GM18909 (cell line): ENCODE results near the gene TNS3.
A peak's percentile ranks its signal among the peaks of the same experiment; 100 is the strongest.

Experiments
- ATAC-seq: cut with Tn5 transposase; IDR thresholded peaks from one replicate; pipeline ENCODE4 v1.9.1; 2021; ENCODE audit warnings: mild to moderate bottlenecking; ENCODE audit not compliant: unreplicated experiment, poor library complexity

Gene TNS3

DNA sequence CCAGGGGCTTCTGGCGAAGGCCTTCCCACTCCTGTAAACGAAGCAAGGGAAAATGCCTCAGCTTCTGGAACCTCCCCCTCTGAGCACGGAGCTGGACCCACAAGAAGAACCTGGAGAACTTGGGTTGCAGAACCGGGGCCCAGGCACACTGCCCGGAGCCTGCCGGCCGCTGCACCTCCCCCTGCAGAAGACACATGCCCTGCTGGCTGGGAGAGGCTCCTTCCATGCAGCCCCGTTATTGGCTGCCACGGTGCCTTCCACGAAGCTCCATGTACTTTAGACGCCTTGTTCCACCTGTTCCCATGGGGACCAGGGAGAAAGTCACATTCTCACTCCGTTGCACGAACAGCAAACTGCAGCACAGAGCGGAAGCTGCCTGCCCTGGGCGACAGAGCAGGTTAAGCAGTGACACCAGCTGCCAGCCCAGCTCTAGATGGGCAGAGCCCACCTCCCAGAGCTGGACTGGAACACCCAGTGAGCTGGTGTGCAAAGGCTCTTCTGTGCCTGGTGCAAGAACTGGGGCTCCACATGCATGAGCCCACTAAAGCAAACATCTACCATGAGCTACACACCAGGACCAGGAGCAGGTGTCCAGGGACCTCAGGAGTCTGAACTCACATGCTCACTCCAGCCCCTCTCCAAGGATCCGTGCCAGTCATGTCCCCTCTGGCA is 70.1 kb downstream of the TNS3 start:
- no peak for ATAC-seq

GRCh38 chr7:47510786-47511185 is 71.1 kb downstream of the TNS3 start:
- no peak for ATAC-seq

DNA sequence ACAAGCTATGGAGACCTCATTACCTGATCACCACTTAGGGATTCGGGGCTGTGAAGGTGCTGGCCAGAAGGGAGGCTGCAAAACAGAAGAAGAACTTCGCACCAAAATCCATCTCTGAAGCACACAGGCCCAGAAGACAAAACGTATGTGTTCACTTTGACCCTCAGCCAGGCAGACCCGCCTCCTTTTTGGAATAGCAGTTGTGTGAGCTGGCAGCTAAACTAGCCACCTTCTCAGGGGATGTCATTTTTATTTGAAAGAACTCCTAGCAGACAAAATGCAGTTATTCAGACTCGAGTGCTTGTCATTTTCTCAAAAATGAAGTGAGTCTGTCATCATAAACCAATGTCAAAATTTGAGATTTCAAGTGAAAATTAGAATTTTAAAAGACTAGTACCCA is 71.7 kb downstream of the TNS3 start:
- no peak for ATAC-seq

DNA sequence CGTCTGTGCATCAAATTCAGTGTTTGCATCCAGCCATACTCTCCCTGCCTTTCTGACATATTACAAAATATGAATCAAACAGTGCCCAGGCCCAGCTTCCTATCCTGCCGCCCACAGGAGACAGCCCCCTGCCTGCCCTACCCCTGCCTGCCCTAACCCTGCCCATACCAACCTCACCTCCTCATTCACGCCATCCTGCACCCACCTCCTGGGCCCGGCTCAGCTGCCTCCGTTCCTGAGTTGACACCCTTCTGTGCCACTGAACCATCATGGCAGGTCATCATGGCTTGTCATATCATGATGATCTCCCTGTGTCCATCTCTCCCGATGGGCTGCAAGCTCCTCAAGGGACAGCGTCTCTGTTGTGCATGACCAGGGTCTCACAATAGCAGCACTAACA is 72.3 kb downstream of the TNS3 start:
- ATAC-seq = no peak

DNA sequence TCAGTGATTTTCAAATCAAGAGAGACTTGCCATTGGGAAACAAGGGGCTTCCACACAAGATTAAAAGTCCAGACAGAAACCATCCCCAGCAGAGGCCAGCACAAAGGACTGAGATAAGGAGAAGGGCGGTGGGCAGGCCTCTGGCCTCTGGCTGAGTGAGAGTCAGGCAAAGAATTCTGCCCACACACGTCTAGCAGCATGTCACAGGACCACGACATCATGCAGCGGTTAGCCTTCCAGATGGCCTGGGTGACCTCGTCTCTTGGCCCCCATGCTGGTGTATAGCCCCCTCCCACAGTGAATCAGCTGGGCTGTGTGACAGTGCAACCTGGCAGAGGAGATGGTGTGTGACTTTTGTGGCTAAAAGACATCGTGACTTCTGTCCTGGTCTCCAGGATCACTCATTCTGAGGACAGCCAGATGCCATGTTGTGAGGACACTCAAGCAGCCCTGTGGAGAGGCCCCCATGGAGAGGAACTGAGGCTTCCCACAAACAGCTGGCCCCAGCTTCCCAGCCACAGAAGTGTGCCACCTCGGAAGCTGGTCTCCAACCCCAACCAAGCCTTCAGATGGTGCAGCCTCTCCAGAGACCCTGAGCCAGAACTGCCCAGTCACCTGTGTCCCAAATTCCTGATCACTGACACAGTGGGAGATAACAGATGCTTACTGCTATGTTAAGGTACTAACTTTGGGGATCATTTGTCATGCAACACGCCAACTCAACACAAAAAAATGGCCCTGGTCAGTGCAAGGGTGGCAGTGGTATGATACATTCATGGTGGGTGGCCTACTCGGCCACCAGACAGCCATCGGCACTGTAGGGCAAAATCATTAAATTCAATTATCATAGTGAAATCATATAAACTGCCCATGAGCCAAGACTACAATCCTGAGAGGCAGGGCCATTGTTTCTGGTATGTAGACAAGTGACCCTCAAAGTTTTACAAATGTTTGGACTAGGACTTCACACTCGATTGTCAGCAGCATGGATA is 73.2 kb downstream of the TNS3 start:
- no peak for ATAC-seq

DNA sequence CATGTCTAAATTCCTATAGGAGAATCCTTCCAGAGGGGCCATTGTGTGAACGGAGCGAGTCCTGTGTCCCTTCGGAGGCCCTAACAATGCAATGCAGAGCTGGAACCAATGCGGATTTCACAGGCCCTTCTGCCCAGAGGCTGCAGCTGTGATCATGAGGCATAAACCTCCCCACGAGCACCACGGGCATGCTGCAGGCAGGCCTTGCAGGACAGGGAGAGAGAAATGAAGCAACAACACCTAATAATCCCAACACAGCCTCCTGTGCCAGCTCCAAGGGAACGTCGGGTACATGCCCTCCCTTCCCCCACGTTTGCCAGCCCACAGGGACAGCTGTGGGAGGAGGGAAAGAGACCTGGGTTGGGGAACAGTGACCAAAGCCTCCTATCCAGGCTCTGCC is 74.4 kb downstream of the TNS3 start:
- no peak for ATAC-seq

GRCh38 chr7:47506382-47507339 is 75.2 kb downstream of the TNS3 start:
- ATAC-seq = no peak

GRCh38 chr7:47505312-47506007 is 76.5 kb downstream of the TNS3 start:
- ATAC-seq = no peak

DNA sequence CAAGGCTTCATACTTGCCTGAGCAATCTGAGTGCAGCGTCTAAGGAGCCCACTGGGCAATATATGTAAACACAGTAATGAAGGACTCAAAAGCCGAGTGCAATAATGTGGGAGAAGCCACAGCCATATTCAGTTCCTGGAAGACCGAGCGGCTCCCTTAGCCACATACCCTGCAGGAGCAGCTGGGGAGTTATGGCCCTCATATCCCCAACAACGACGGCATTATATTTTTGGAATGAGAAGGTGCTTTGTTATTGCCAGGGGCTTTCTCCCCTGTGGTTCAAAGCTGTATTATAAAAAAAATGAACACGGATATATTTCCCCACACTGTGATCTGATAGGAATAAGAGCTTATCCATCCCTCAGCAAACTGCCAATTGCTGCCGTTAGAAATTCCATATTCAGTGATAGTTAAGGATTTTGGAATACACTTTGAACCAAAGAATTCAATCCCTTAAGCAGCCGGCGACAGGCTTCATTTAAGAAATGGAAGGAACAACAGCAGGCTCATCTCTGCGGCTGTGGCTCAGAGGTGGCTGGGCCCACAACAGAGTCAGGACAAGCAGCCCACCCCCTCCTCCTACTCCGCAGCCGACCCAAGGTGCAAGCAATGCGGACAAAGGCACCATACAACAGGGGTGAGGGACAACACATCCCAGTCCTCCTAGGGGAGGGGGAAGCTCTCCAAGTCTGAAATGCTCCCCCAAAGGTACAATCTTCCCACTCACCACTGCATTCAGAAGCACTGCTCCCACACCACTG is 77.2 kb downstream of the TNS3 start:
- no peak for ATAC-seq

DNA sequence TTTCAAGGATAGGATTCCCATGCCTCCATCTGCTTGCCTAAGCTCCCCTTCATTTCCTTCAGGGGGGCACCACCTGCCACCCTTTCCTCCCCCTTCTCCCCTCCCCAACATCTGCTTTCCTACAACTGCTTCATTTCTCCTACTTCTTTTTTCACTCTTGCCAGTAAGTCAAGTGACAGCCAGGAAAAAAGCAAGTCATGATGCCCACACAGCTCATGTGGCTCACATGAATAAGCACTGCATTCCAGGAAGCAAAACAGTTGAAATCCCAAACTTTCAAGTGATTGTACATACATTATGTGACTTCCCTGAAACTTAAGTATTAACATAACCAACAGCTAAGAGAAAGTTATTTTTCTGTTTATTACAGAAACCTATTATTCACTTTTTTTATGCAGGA is 78.6 kb downstream of the TNS3 start:
- ATAC-seq = no peak

DNA sequence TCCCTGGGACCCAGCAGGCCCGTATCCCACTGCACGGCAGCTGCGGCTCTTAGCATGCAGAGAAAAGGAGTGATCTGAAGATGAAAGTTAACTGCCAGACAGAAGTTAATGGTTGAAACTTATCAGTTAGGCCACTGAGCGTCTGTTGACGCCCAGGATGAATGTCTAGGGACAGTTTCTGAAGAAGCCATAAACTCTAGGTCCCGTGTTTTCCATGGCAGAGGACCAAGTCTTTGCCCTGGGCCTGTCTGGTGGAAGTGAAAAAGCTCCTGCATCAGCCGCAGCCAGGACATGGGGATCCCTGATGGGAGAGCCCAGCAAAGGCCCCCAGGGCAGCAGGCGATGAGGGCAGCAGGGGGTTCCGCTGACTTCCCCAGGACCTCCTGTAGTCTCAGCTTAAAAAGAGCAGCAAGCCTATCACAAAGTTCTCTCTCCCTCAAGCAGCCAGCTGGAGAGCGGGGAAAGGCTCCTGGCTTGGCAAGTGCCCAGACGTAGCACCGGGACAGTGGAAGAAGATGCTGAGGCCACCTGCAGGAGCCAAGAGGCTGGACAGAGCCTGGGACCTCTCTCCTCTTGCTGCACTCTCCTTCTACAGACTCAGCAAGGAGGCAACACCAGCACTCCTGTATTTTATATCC is 79.6 kb downstream of the TNS3 start:
- ATAC-seq = no peak

DNA sequence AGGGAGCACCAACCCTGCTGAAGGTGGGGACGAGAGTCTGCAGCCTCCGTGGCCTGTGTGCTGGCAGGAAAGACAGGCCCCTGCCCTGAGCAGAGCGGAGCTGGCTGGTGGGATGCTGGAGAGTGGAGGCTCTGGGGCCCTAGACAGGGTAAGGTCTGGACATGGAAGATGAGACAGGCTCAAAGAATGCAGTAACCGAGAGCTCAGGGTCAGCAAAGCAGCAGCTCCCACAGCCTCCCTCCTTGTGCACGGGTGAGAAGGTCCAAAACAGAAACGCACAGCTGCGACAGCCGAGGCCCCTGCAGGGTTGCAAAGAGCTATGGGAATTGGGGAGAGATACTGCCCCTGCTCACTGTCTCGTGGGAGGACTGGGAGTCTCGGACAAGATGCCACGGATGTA is 80.5 kb downstream of the TNS3 start:
- ATAC-seq = no peak

DNA sequence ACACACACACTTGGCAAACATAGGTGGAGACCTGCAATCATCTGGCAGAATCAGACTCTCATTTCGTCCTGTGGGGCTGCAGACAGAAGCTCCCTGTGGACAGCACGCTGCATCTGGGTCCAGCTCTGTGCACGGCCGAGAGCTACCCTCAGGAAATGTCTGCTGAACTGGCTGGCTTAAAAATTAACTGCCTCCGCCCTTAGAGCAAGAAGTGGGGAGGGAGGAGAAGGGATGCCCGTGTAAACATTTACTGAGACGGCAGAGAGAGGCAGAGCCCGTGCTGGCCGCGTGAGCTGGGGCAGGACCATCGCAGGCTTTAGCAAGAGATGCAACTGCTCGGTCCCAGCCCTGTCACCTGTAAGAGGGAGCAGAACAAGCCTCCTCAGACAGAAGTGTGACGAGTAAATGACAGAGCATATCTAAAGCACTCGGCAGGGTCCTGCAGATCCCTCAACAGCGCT is 81.8 kb downstream of the TNS3 start:
- no peak for ATAC-seq

DNA sequence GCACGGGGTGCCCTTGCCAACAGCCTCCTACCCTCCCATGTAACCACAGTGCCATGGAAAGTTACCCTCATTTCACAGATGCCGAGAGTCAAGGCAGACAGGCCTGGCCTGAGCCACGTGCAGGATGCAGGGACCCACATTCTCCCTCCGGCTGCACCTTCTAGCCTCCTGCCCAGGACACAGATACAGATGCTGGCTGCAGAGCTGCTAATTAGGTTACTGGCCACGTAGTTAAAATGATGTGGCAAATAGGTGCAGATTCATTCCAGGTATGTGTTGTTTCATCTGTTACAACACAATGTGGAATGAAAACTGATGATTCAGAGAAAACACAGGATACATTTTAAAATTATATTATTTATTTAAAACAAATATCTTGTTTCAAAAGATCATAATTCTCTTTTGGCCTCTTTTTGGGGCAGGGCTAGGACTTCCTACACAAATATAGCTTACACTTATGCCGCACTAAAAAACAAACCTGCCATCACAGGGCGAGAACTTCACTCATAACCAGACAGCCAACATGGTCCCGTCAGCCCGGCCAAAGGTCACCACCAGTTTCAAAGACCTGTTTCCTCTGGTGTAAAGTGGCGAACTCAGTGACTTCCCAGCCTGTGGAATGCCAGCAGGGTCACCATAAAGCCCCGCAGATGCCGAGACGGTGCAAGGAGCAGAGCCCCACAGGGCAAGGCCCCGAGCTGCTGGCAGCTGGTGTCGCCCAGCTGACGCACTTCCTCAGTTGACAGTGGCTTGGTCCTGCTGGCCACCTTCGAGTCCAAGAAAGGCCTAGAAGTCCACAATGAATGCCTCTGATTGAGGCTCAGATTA is 83.5 kb downstream of the TNS3 start:
- no peak for ATAC-seq

DNA sequence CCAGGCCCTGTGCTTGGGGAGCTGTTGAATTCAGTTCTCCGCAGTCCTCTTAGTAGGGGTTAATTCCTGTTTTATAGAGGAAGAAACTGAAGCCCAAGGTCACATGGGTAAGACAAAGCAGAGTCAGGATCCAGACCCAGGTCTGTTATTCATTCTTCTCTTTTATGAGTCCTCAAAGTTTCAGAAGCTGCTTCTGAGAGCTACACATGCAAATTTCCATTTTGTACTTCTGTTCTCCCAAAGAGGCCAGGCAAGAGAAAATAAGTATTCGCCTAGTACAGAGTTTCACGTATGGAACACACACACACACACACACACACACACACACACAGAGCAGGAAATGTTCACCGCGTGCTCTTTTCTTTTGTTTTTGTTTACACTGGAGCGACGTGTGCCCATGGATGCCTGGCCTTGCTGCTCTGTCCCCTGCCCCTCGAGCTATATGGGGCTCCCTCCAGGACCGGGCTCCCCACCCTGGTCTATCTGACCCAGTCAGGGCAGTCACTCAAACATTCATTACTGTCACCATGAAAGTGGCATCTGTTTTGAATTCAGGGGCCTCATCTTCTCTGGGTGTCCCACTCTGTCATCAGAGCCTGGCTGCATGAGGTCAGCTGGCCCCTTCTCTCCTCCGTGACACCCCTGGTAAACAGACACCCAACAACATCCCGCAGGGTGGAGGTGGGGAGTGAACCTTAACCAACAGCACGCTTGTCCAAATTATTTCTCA is 84.4 kb downstream of the TNS3 start:
- ATAC-seq = peak; percentile 92

DNA sequence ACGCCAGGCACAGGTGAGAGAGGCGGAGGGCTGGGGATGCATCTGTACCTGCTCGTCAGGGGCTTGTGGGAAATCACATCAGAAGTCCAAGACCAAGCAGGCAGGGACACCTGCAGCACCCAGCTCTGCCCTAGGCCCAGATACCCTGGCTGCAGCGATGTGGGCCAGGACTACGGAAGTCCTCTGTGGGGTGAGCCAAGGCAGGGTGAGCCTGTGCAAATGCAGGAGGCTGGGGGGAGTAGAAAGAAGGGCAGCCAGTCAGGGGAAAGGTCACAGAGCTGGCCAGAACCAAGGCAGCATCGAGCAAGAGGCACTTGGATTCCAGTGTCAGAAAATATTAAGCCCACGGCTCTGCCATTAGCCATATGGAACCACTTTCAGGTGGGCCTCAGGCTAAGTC is 85.2 kb downstream of the TNS3 start:
- no peak for ATAC-seq

DNA sequence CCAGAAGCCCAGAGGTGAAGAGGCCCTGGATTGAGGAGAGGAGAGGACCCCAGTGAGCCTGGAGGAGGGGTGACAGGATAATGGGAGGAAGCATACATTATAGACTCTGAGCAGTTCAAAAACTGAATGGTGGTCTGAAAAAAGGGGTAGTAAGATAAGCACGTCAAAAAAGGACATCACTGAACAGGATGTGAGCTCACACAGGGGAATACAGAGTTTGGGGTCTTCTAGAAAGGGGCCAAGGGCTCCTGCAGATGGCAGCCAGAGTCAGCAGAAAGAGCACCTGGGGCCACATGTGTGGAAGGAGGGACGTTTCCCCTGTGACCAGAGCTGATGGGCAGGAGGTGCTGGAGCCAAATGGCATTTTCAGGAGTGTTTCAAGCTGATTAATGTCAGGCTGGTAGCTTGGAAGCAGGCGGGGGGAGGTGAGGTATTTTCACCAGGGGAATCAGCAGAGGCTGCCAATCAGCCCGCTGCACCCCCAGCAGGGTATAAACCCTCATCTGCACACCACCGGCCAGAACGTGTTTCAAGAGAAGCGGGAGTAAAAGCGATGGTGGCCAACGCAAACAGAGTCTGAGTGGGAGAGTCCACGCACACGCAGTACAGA is 85.8 kb downstream of the TNS3 start:
- no peak for ATAC-seq
